GM21737 (cell line): Measurements from ENCODE around the gene OLFML1.

ENCODE experiments used
- ATAC-seq: cut with Tn5 transposase; IDR thresholded peaks from one replicate; pipeline ENCODE4 v1.9.1; 2021; ENCODE audit warnings: mild to moderate bottlenecking, moderate library complexity; ENCODE audit not compliant: unreplicated experiment

The OLFML1 gene

DNA sequence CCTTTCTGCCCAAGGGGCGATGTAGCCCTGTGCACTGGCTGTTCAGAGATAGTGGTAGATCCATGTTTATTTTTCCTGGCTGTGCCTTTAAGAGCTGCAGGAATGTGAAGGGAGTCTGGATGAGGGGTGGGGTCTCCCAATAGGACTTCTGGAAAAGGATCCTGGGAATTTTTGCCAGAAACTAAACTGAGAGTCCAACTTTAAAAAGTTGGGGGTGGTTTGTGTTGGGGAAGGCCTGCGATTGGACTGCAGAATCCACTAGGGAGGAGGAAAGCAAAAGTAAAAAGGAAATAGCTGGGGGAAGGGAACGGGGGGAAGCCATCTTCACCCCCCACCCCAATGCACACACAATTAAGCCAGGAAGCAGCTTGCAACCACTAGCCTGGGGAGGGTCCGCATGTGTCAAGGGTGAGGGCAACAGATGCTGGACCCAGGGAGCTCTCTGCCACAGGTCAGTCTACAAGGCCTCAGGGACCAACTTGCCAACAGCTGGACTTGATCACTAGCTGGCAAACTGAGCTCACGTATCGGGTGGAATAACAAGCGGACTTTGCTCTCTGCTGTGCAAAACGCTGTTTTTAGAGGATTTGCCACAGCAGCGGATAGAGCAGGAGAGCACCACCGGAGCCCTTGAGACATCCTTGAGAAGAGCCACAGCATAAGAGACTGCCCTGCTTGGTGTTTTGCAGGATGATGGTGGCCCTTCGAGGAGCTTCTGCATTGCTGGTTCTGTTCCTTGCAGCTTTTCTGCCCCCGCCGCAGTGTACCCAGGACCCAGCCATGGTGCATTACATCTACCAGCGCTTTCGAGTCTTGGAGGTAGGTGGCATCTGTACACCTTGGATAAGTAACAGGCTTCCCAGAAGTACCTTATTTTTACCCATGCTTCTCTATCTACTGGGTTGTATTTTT lies at the start of gene OLFML1:
TSS of gene OLFML1 (plus strand) at position 321 of the 912 bp plus-strand sequence. CDS start at position 691, 370 bp downstream.
- ATAC-seq, result no peak

DNA sequence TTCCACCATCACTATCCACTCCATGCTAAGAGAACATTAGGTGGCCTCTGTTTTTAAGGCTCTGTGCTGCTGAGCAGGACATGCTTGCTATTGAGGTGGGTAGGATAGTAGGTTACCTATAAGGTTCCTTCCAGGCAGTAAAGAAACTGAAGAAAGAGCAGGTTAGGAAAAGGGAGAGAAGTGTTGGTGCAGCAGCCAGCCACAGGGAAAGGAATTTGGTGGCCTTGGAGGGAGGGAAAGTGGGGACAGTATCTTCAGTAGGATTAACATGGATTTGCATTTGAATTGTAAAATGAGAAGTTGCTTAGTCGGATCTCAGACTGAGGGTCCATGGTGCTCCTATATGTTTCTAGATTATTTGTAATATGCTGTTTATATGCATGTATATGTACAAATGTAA lies 49.2 kb upstream of the OLFML1 start:
- ATAC-seq, result no peak

DNA sequence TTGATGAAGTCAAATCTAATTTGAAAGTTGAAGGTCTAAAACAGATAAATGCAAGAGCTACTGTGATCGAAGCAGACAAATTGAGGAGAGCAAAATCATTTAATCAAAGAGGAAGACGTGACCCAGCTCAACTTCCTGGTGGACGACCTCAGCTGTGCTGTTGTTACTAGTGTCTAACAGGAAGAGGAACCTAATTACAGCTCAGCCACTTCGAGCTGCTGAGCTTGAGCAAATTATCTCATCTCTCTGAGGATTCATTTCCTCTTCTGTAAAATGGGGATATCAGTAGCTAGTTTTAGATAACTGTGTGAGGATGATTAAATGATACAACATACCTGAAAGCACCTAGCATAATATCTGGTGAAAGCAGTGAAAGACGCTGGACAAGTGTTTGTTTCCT lies 48.6 kb upstream of the OLFML1 start:
- peak; percentile 73 for ATAC-seq

GRCh38 chr11:7437696-7438095 lies 47.6 kb upstream of the OLFML1 start:
- ATAC-seq, result no peak

DNA sequence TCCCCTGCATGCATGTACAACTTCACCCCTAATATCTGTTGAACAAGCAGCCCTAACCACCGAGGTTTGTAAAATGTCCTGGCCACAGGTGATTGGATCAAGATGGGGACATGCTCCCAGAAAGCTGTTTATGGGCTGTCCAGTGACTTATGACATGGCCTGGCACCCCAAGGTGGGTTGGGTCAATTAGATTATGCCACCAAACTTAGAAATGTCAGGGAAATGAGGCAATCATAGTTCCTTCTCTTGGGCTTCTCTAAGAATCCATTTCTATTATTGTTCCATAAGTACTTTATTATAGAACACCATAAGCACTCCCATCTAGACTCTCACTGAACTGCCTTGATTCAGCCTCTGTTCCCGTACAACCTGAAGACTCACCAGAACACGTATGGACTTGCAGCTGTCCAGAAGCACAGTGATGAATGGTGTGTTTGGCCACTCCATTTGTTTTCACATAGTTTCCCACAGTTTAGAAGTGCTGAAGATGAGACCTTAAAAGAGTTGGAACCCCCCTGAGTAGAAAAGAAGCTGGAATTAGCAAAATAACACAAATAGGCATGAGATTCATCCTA lies 45.5 kb upstream of the OLFML1 start:
- ATAC-seq, result no peak

GRCh38 chr11:7442588-7443215 lies 42.6 kb upstream of the OLFML1 start:
- peak; percentile 80 for ATAC-seq

DNA sequence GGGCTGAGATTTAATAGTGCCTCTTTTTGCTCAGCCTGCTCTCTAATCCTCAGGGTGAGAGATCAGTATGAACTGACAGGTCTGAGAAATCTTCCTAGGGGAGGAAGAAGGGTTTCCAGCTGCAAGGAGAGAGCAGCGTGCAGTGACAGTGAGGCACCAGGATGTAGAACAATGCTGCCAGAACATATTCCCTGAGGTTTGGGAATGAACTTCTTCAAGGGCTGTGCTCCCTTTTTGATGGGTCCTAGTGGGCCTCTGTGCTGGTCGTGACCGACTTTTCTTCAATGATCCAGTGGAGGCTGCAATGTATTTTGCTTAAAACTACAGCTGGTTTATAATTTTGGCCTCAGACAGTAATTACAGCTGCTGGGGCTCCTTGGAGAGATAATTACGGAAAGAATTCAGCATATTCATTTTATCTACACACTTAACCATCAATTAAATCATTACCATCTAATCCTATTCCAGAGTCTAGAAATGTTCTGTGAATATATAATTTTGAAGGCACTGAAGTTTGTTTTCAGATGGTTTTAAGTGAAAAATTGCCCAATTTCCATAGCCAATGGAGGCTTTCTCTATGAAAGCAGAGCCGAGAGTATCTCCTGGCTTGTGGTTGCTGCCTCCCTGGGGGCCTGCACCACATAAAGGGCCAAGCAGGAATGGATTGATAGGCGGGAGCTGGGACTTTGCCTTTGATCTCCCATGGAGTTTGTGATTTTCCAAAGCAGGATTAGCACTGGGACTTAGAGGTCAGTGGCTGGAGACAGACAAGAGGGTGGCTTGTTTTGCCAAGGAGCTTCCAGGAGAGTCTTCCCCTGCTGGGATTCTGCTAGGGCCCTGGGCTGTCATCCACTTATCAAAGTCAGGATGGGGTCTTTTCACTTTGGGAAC lies 41.0 kb upstream of the OLFML1 start:
- no peak for ATAC-seq

DNA sequence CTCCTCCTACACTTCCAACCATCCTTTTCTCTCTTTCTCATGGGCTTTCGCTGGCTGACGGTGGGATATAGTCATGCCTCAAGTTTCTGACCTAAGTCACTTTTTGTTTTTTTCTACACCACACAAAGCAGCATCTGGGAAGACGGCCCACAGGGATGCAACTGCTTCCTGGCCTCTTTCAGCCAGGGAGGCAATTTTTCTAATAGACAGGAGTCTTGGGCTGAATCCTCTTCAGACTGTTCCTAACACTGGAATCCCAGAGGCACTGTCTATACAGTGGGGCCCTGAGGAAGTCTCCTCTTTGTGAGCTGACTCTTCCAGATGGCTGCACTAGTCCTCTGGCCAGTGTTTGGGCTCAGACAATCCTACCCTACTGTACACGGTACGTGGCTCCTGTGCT lies 39.7 kb upstream of the OLFML1 start:
- no peak for ATAC-seq

DNA sequence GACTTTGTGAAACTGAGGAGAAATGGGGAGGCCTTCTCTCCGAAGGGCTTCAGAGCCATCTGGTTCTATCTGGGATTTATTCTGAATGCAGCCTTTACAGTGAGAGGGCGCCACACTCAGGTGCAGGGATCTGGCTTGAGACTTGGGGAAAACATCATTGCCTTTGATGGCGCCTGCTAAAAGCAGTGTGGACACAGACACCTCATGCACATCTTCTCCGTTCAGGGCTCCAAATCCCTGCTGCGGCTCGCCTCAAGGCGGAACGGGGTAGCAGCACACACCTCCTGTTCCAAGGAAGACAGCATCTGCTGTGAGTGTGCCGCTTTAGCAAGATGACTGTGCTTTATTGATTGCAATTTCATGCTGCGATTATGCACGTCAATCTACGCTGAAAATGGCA lies 37.1 kb upstream of the OLFML1 start:
- ATAC-seq, result no peak

- no peak for ATAC-seq
Measured at GRCh38 chr11:7449211-7449840, 36.0 kb upstream of the OLFML1 start.

DNA sequence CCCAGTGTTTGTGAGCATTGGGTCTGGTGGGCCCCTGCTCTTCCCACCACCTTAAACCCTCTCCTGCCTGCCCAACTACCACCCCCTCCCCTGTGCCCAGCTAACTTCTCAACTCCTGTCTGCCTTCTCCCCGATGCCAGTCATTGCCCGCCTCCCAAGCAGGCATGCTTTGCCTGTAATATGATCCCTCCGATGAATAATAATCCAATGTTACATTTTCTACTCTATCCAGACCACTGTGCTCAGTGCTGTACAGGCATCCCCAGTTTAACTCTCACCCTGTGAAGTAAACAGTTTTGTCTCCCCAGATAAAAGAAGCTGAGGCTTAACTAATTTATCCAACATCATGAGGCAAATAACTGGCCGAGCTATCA lies 35.5 kb upstream of the OLFML1 start:
- no peak for ATAC-seq

- ATAC-seq, result no peak
Measured at GRCh38 chr11:7450836-7451235, 34.5 kb upstream of the OLFML1 start.

DNA sequence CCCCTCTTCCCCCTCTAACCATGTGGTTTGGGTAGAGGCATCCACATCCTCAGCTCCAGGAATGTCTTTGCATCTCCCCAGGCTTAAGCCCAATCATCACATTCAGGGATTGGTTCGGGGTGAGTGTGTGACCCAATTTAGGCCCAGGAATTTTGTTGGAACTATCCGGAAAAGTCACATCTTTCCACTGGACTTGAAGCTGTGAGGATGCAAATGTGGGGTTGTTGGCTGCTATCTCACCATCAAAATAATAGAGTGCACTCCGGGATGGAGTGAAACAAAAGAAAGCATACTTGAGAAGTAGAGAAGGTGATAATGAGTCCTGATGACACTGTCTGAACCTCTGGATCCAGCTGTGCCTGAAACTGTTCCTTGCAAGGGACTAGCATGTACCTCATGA lies 33.8 kb upstream of the OLFML1 start:
- no peak for ATAC-seq

GRCh38 chr11:7451952-7452494 lies 33.3 kb upstream of the OLFML1 start:
- no peak for ATAC-seq

DNA sequence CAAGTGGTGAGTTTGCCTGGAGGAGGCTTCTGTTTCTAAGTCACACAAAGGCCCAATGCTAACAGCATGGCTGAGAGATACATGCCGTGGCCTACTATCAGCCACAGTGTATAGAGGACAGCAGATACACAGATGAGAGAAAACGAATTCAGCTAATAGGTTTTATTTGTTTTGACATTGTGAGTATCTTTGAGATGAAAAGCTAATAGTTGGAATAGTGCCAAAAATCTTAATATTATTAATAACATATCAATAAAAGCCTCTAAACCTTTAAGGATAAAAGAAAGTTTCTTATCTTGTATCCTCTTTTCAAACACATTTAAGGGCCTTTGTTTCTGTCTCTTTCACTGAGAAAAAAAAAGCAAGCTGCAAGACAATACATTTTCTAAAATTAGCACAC lies 30.5 kb upstream of the OLFML1 start:
- ATAC-seq, result no peak

- ATAC-seq, result no peak
Measured at GRCh38 chr11:7457211-7457610, 28.1 kb upstream of the OLFML1 start.

- ATAC-seq, result no peak
Measured at GRCh38 chr11:7462706-7463105, 22.6 kb upstream of the OLFML1 start.

DNA sequence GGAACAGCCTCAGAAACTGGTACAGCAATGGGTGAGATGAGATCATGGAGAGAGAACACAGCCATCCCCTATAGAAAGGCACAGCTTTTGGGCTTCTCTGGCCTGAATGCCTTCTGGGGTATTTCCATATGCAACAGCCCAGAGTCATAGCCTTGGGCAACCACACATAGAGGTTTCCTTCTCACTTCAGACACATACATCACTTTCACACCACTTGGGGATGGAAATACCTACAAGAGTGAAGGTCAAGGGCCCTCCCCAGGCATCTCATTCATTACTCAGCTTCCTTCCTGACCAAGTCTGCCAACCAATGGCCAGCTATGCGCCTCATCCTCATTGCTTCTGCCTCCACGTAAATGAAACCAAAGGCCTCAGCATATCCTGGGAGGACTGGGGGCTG lies 17.7 kb upstream of the OLFML1 start:
- ATAC-seq, result peak; percentile 52

DNA sequence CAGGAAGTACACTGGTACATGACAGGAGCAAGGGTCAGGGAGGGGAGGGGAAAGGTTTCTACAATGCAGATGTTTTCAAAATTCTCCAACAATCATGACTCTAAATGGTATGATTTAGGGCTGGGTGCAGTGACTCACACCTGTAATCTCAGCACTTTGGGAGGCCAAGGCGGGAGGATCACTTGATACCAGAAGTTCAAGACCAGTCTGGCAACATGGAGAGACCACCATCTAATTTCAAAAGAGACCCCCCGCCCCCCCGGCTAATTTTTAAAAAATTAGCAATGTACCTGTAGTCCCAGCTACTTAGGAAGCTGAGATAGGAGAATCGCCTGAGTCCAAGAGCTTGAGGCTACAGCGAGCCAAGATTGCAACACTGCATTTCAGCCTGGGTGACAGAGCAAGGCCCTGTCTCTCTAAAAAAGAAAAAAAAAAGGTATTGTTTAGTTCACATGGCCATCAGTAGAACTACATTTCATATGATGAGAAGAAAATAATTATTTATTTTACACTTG lies 15.9 kb upstream of the OLFML1 start:
- no peak for ATAC-seq

DNA sequence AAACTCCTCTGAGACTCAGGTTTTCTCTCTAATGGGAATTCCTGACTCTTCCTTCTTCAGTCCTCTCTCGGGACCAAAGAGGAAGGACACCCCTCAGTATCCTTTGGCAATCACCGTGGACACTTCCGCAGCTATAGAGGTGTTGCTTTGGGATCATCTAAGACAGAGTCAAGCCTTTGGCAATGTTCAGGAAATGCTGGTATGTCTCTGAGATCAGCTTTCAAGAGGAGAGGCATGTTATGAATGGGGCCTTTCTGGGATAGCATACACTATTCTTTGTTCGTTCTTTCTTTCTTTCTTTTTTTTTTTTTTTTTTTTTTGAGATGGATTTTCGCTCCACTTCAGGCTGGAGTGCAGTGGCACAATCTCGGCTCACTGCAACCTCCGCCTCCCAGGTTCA lies 14.2 kb upstream of the OLFML1 start:
- ATAC-seq, result no peak
